ENCODE data around the gene BNIP3. TPM values are rescaled to one million over a fixed set of nuclear protein-coding genes. Genes with fewer than 3 reads are reported as not detected.
"Not testable (repeated sequence)": the region's sequence is repeated elsewhere in the genome, so short reads cannot be mapped to it uniquely, and the experiment has no call there.

Gene BNIP3
- total RNA-seq, 2 experiments from 2014 or later = 55.5 to 55.9 TPM

- no peak overlapping the region for H3K27ac Mint-ChIP-seq
- no peaks in the 10 kb centered on the region for H3K4me1 Mint-ChIP-seq (ENCODE audit: low read depth)
- no peak for DNase-seq
- CTCF ChIA-PET = interaction anchor here (1.1 to 4.3 kb wide), 4 partner anchors 24 to 143 kb away, joined by 3 to 20 read pairs (median 5); no protein-coding TSS in a partner anchor
- intact Hi-C loops (cut with micrococcal nuclease) = no loop called here
- no peaks in the 10 kb centered on the region for H3K27me3 Mint-ChIP-seq (ENCODE audit: low read depth)
- H3K4me3 Mint-ChIP-seq = no peak overlapping the region
- no peaks in the 10 kb centered on the region for H3K36me3 Mint-ChIP-seq (ENCODE audit: low read depth)
- H3K9me3 Mint-ChIP-seq = no peaks in the 10 kb centered on the region
These were observed 17.3 kb upstream of the BNIP3 start for GRCh38 chr10:131998845-131999681.

- intact Hi-C loops (cut with micrococcal nuclease) = no loop called here
- no peak overlapping the region for H3K4me3 Mint-ChIP-seq
These were observed 16.5 kb upstream of the BNIP3 start for GRCh38 chr10:131998050-131998844.

GRCh38 chr10:131997366-131998049, 15.8 kb upstream of the BNIP3 start:
- Mint-ChIP-seq H3K27me3 (ENCODE audit: low read depth) (no peaks in the 10 kb centered on the region), H3K4me1 (ENCODE audit: low read depth) (no peaks in the 10 kb centered on the region), H3K27ac (no peak overlapping the region), H3K36me3 (ENCODE audit: low read depth) (no peaks in the 10 kb centered on the region), H3K4me3 (no peak overlapping the region), H3K9me3 (no peaks in the 10 kb centered on the region)
- intact Hi-C loops (cut with micrococcal nuclease) = no loop called here
- CTCF ChIA-PET = interaction anchor here (1.1 kb wide), 1 partner anchor 112 kb away, joined by 4 read pairs; no protein-coding TSS in a partner anchor
- no peak for DNase-seq

More at GRCh38 chr10:131998050-131998844, 16.5 kb upstream of the BNIP3 start:
- CTCF ChIA-PET = interaction anchor here (1.1 to 4.3 kb wide), 2 partner anchors 25 to 112 kb away, joined by 4 to 20 read pairs; no protein-coding TSS in a partner anchor
- no peak overlapping the region for H3K27ac Mint-ChIP-seq
- H3K36me3 Mint-ChIP-seq (ENCODE audit: low read depth) = no peaks in the 10 kb centered on the region
- DNase-seq = no peak
- no peaks in the 10 kb centered on the region for H3K9me3 Mint-ChIP-seq
- no peaks in the 10 kb centered on the region for H3K27me3 Mint-ChIP-seq (ENCODE audit: low read depth)
- H3K4me1 Mint-ChIP-seq (ENCODE audit: low read depth) = no peaks in the 10 kb centered on the region

- H3K27me3 Mint-ChIP-seq (ENCODE audit: low read depth) = no peaks in the 10 kb centered on the region
- H3K27ac Mint-ChIP-seq = no peak overlapping the region
- H3K4me3 Mint-ChIP-seq = no peak overlapping the region
- intact Hi-C loops (cut with micrococcal nuclease) = no loop called here
- no peaks in the 10 kb centered on the region for H3K36me3 Mint-ChIP-seq (ENCODE audit: low read depth)
- H3K4me1 Mint-ChIP-seq (ENCODE audit: low read depth) = no peaks in the 10 kb centered on the region
- CTCF ChIA-PET = no interaction called here
- no peak for DNase-seq
- H3K9me3 Mint-ChIP-seq = no peaks in the 10 kb centered on the region
These were observed 15.0 kb upstream of the BNIP3 start for GRCh38 chr10:131996466-131997365.

- no peaks in the 10 kb centered on the region for H3K27me3 Mint-ChIP-seq (ENCODE audit: low read depth)
- intact Hi-C loops (cut with micrococcal nuclease) = no loop called here
- H3K4me1 Mint-ChIP-seq (ENCODE audit: low read depth) = no peaks in the 10 kb centered on the region
- H3K9me3 Mint-ChIP-seq = no peaks in the 10 kb centered on the region
- no peaks in the 10 kb centered on the region for H3K36me3 Mint-ChIP-seq (ENCODE audit: low read depth)
- CTCF ChIA-PET = interaction anchor here (1.1 to 1.2 kb wide), 2 partner anchors 28 to 109 kb away, joined by 3 read pairs; no protein-coding TSS in a partner anchor
- no peak overlapping the region for H3K4me3 Mint-ChIP-seq
- H3K27ac Mint-ChIP-seq = no peak overlapping the region
- no peak for DNase-seq
These were observed 12.7 kb upstream of the BNIP3 start for GRCh38 chr10:131994435-131994834.

GRCh38 chr10:131993275-131993674, 11.6 kb upstream of the BNIP3 start:
- no peaks in the 10 kb centered on the region for H3K27me3 Mint-ChIP-seq (ENCODE audit: low read depth)
- no peak overlapping the region for H3K27ac Mint-ChIP-seq
- intact Hi-C loops (cut with micrococcal nuclease) = no loop called here
- H3K4me3 Mint-ChIP-seq = no peak overlapping the region
- no peak for DNase-seq
- H3K4me1 Mint-ChIP-seq (ENCODE audit: low read depth) = no peaks in the 10 kb centered on the region
- H3K36me3 Mint-ChIP-seq (ENCODE audit: low read depth) = no peaks in the 10 kb centered on the region
- CTCF ChIA-PET = no interaction called here
- no peaks in the 10 kb centered on the region for H3K9me3 Mint-ChIP-seq

GRCh38 chr10:131991726-131992125, 10.0 kb upstream of the BNIP3 start:
- H3K9me3 Mint-ChIP-seq = peaks cover 2% of the 10 kb centered on the region
- no peaks in the 10 kb centered on the region for H3K36me3 Mint-ChIP-seq (ENCODE audit: low read depth)
- CTCF ChIA-PET = interaction anchor here (0.6 kb wide), 1 partner anchor 57 kb away, joined by 5 read pairs; no protein-coding TSS in a partner anchor
- H3K27me3 Mint-ChIP-seq (ENCODE audit: low read depth) = no peaks in the 10 kb centered on the region
- intact Hi-C loops (cut with micrococcal nuclease) = no loop called here
- no peak overlapping the region for H3K4me3 Mint-ChIP-seq
- H3K4me1 Mint-ChIP-seq (ENCODE audit: low read depth) = no peaks in the 10 kb centered on the region
- no peak overlapping the region for H3K27ac Mint-ChIP-seq
- no peak for DNase-seq

GRCh38 chr10:131987786-131988185, 6.1 kb upstream of the BNIP3 start:
- H3K9me3 Mint-ChIP-seq; DNase-seq; H3K4me1 Mint-ChIP-seq (ENCODE audit: low read depth); CTCF ChIA-PET; H3K4me3 Mint-ChIP-seq; H3K27me3 Mint-ChIP-seq (ENCODE audit: low read depth); H3K36me3 Mint-ChIP-seq (ENCODE audit: low read depth); H3K27ac Mint-ChIP-seq: not testable (repeated sequence)
- intact Hi-C loops (cut with micrococcal nuclease) = loop anchor here (10.0 kb wide), 1 partner anchor 347 kb away; the partner anchor contains the start of gene LRRC27

- H3K4me1 Mint-ChIP-seq (ENCODE audit: low read depth); H3K9me3 Mint-ChIP-seq; DNase-seq; H3K27ac Mint-ChIP-seq; H3K27me3 Mint-ChIP-seq (ENCODE audit: low read depth); H3K36me3 Mint-ChIP-seq (ENCODE audit: low read depth); H3K4me3 Mint-ChIP-seq; CTCF ChIA-PET: not testable (repeated sequence)
- intact Hi-C loops (cut with micrococcal nuclease) = loop anchor here (10.0 kb wide), 1 partner anchor 348 kb away; the partner anchor contains the start of gene LRRC27
These were observed 5.6 kb upstream of the BNIP3 start for GRCh38 chr10:131987301-131987700.

GRCh38 chr10:131986851-131987250, 5.1 kb upstream of the BNIP3 start:
- H3K4me3 Mint-ChIP-seq; H3K9me3 Mint-ChIP-seq; CTCF ChIA-PET; DNase-seq; H3K27ac Mint-ChIP-seq; H3K36me3 Mint-ChIP-seq (ENCODE audit: low read depth); H3K4me1 Mint-ChIP-seq (ENCODE audit: low read depth); H3K27me3 Mint-ChIP-seq (ENCODE audit: low read depth): not testable (repeated sequence)
- intact Hi-C loops (cut with micrococcal nuclease) = loop anchor here (10.0 kb wide), 1 partner anchor 348 kb away; the partner anchor contains the start of gene LRRC27

GRCh38 chr10:131983780-131984179, 2.1 kb upstream of the BNIP3 start:
- CTCF ChIA-PET = interaction anchor here (1.2 to 1.6 kb wide), 2 partner anchors 39 to 98 kb away, joined by 3 to 8 read pairs; no protein-coding TSS in a partner anchor
- H3K4me3 Mint-ChIP-seq = no peak overlapping the region
- no peak for DNase-seq
- no peak overlapping the region for H3K27ac Mint-ChIP-seq
- peaks cover 6% of the 10 kb centered on the region for H3K36me3 Mint-ChIP-seq (ENCODE audit: low read depth)
- peaks cover 2% of the 10 kb centered on the region for H3K9me3 Mint-ChIP-seq
- peaks cover 17% of the 10 kb centered on the region for H3K4me1 Mint-ChIP-seq (ENCODE audit: low read depth)
- no peaks in the 10 kb centered on the region for H3K27me3 Mint-ChIP-seq (ENCODE audit: low read depth)
- intact Hi-C loops (cut with micrococcal nuclease) = loop anchor here (2.0 to 10.0 kb wide), 3 partner anchors 179 to 351 kb away; partner anchors contain the start of genes LRRC27 and STK32C

Measured in activated naive CD4-positive, alpha-beta T cell treated with anti-CD3 and anti-CD28 coated beads for 36 hours (primary cell).